Adipose tissue (tissue), 3 donors: ENCODE data around the gene GP5. TPM values are rescaled to one million over a fixed set of nuclear protein-coding genes. Genes with fewer than 3 reads are reported as not detected.

ENCODE experiments used
- H3K27ac ChIP-seq: one replicate; pipeline ENCODE4 v1.5.1; 2013; ENCODE audit warnings: low read depth, low read length
- WGBS, 3 donors: extraction: QIAGEN DNeasy Blood & Tissue Kit; methylation state at CpG; one replicate each; pipeline ENCODE4 v1.1.7; 2013; 5-methylcytosine and 5-hydroxymethylcytosine counted together
- polyA plus RNA-seq, 3 donors: library from polyadenylated mRNA; stranded (reverse); fragments of 200-250 nt; gene quantifications; one replicate each; pipeline ENCODE4 v1.2.3, GENCODE V29; 2013
- donor health status: healthy with polysubstance abuse.
- donor health status: Bipolar disorder and iron deficiency.
- donor health status: healthy.

Gene GP5
- polyA plus RNA-seq, 3 donors: 0.05 to 0.09 TPM; not detected in 1

GRCh38 chr3:194401868-194402329 is 2.8 kb upstream of the GP5 start:
- WGBS, 3 donors: 78 to 82% (median 81%) methylated on average over 8 of the region's 8 CpGs
- no peak overlapping the region for H3K27ac ChIP-seq

- WGBS, 3 donors: 81 to 92% (median 86%) methylated on average over 9 of the region's 9 CpGs
- no peak overlapping the region for H3K27ac ChIP-seq
These were observed 2.3 kb upstream of the GP5 start for GRCh38 chr3:194401346-194401745.

- no peak overlapping the region for H3K27ac ChIP-seq
- WGBS, 3 donors: 82 to 85% (median 83%) methylated on average over 15 of the region's 15 CpGs
These were observed 877 bp upstream of the GP5 start for GRCh38 chr3:194399874-194400411.

- 4 to 6% (median 5%) methylated on average over 38 of the region's 38 CpGs for WGBS, 3 donors
- no peak overlapping the region for H3K27ac ChIP-seq
These were observed 1.2 kb downstream of the GP5 start for GRCh38 chr3:194397757-194398312.

GRCh38 chr3:194396859-194397756 is 2.0 kb downstream of the GP5 start:
- WGBS, 3 donors: 15 to 22% (median 16%) methylated on average over 65 to 73 of the region's 73 CpGs

GRCh38 chr3:194396539-194396858 is 2.6 kb downstream of the GP5 start:
- 20 to 31% (median 20%) methylated on average over 11 to 13 of the region's 13 CpGs for WGBS, 3 donors
- H3K27ac ChIP-seq: no peak overlapping the region

More at GRCh38 chr3:194396859-194397756, 2.0 kb downstream of the GP5 start:
- no peak overlapping the region for H3K27ac ChIP-seq

- WGBS, 3 donors: 39 to 54% (median 42%) methylated on average over 26 of the region's 26 CpGs
- no peak overlapping the region for H3K27ac ChIP-seq
These were observed 3.1 kb downstream of the GP5 start for GRCh38 chr3:194395778-194396538.

GRCh38 chr3:194395212-194395611 is 3.9 kb downstream of the GP5 start:
- 69 to 90% (median 82%) methylated on average over 5 of the region's 5 CpGs for WGBS, 3 donors

GRCh38 chr3:194392576-194392975 is 6.5 kb downstream of the GP5 start:
- 88 to 94% (median 91%) methylated on average over 7 of the region's 7 CpGs for WGBS, 3 donors
- no peak overlapping the region for H3K27ac ChIP-seq

More at GRCh38 chr3:194395212-194395611, 3.9 kb downstream of the GP5 start:
- H3K27ac ChIP-seq: no peak overlapping the region

- H3K27ac ChIP-seq: no peak overlapping the region
These were observed 8.2 kb downstream of the GP5 start for GRCh38 chr3:194390835-194391234.

GRCh38 chr3:194389269-194389668 is 9.8 kb downstream of the GP5 start:
- H3K27ac ChIP-seq: no peak overlapping the region
- WGBS, 3 donors: 90 to 95% (median 90%) methylated on average over 8 of the region's 8 CpGs

- no peak overlapping the region for H3K27ac ChIP-seq
- 93 to 97% (median 93%) methylated on average over 8 of the region's 8 CpGs for WGBS, 3 donors
These were observed 11.1 kb downstream of the GP5 start for GRCh38 chr3:194387926-194388418.

- WGBS, 3 donors: 88 to 98% (median 97%) methylated on average over 6 of the region's 6 CpGs
- H3K27ac ChIP-seq: no peak overlapping the region
These were observed 11.8 kb downstream of the GP5 start for GRCh38 chr3:194387276-194387675.

- WGBS, 3 donors: 44 to 63% (median 60%) methylated on average over 7 of the region's 7 CpGs
- no peak overlapping the region for H3K27ac ChIP-seq
These were observed 12.4 kb downstream of the GP5 start for GRCh38 chr3:194386648-194387047.

- 78 to 84% (median 79%) methylated on average over 15 of the region's 15 CpGs for WGBS, 3 donors
- H3K27ac ChIP-seq: no peak overlapping the region
These were observed 13.0 kb downstream of the GP5 start for GRCh38 chr3:194386066-194386465.

GRCh38 chr3:194384569-194385001 is 14.5 kb downstream of the GP5 start:
- 89 to 90% (median 89%) methylated on average over 12 of the region's 12 CpGs for whole genome bisulfite sequencing, 3 donors
- no peak overlapping the region for H3K27ac ChIP-seq

- H3K27ac ChIP-seq: no peak overlapping the region
- WGBS, 3 donors: 68 to 78% (median 71%) methylated on average over 6 of the region's 6 CpGs
These were observed 14.9 kb downstream of the GP5 start for GRCh38 chr3:194384156-194384555.

GRCh38 chr3:194383276-194383940 is 15.7 kb downstream of the GP5 start:
- WGBS, 3 donors: 75 to 91% (median 90%) methylated on average over 14 of the region's 14 CpGs
- no peak overlapping the region for H3K27ac ChIP-seq
